HEK293T (cell line): ENCODE measurements around the gene TRAF3.

ENCODE experiments used
- ELF4 ChIP-seq: fragments of 450-650 bp; IDR thresholded peaks from 2 replicates; pipeline ENCODE4 v1.6.1; 2017; ENCODE audit warnings: antibody characterized with exemption
- SP1 ChIP-seq: fragments of 450-650 bp; IDR thresholded peaks from 2 replicates; pipeline ENCODE4 v1.6.1; 2017
- TARDBP ChIP-seq: fragments of 450-650 bp; IDR thresholded peaks from 2 replicates; pipeline ENCODE4 v1.6.1; 2016
- ZNF384 ChIP-seq: fragments of 450-650 bp; IDR thresholded peaks from 2 replicates; pipeline ENCODE4 v1.6.1; 2016

DNA sequence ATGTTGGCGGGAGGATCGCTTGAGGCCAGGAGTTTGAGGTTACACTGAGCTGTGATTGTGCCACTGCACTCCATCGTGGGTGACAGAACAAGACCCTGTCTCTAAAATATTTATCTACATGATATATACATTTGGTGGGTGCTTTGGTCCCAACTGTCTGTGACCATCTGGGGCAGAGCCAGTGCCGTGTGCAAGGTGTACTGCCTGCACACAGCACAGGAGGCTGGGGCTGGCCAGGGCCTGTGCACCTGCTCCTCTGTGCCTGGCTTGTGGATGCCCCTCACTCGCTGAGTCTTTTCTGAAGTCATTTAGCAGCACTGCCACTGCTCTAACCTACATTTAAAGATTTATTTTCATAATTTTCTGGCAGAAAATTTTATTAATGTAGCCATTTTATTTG, 58.7 kb downstream of the TRAF3 start:
- TF ChIP-seq SP1 (no peak), ELF4 (no peak), TARDBP (no peak), ZNF384 (no peak)
